ENCODE results near the gene PTPRG.

Gene PTPRG

GRCh38 chr3:61919371-61919770, 358.0 kb downstream of the PTPRG start:
- no peaks in the 10 kb centered on the region; the same call in 1 of the 2 replicates for H3K27me3 ChIP-seq (replicated peaks; ENCODE audit: control insufficient read depth, insufficient read depth, low read length)
- no peak for DNase-seq (ENCODE audit: extremely low read depth, insufficient read length)
- no peaks in the 10 kb centered on the region for H3K36me3 ChIP-seq (ENCODE audit: control insufficient read depth, insufficient read depth, low read length)
- TF ChIP-seq CTCF (IDR thresholded peaks at IDR 0.05; ENCODE audit: insufficient read depth, low read length, poor library complexity, severe bottlenecking) = no peak
- no peak overlapping the region for H3K4me3 ChIP-seq (replicated peaks; ENCODE audit: low read depth, low read length)

- no peak for TF ChIP-seq CTCF (IDR thresholded peaks at IDR 0.05; ENCODE audit: insufficient read depth, low read length, poor library complexity, severe bottlenecking)
- Histone ChIP-seq H3K4me3 (replicated peaks; ENCODE audit: low read depth, low read length) (no peak overlapping the region), H3K36me3 (ENCODE audit: control insufficient read depth, insufficient read depth, low read length) (no peaks in the 10 kb centered on the region), H3K27me3 (replicated peaks; ENCODE audit: control insufficient read depth, insufficient read depth, low read length) (no peaks in the 10 kb centered on the region)
- DNase-seq (ENCODE audit: extremely low read depth, insufficient read length) = no peak
Measured at GRCh38 chr3:61922118-61922517, 360.7 kb downstream of the PTPRG start.

- DNase-seq (ENCODE audit: extremely low read depth, insufficient read length) = no peak
- Histone ChIP-seq H3K36me3 (ENCODE audit: control insufficient read depth, insufficient read depth, low read length) (no peaks in the 10 kb centered on the region), H3K27me3 (replicated peaks; ENCODE audit: control insufficient read depth, insufficient read depth, low read length) (no peaks in the 10 kb centered on the region), H3K4me3 (replicated peaks; ENCODE audit: low read depth, low read length) (no peak overlapping the region)
- TF ChIP-seq CTCF (IDR thresholded peaks at IDR 0.05; ENCODE audit: insufficient read depth, low read length, poor library complexity, severe bottlenecking) = no peak
Measured at GRCh38 chr3:61924090-61924735, 362.8 kb downstream of the PTPRG start.

- Histone ChIP-seq H3K36me3 (ENCODE audit: control insufficient read depth, insufficient read depth, low read length) (no peaks in the 10 kb centered on the region), H3K4me3 (replicated peaks; ENCODE audit: low read depth, low read length) (no peak overlapping the region), H3K27me3 (replicated peaks; ENCODE audit: control insufficient read depth, insufficient read depth, low read length) (no peaks in the 10 kb centered on the region)
- no peak for TF ChIP-seq CTCF (IDR thresholded peaks at IDR 0.05; ENCODE audit: insufficient read depth, low read length, poor library complexity, severe bottlenecking)
- no peak for DNase-seq (ENCODE audit: extremely low read depth, insufficient read length)
Measured at GRCh38 chr3:61924991-61925390, 363.6 kb downstream of the PTPRG start.

- TF ChIP-seq CTCF (IDR thresholded peaks at IDR 0.05; ENCODE audit: insufficient read depth, low read length, poor library complexity, severe bottlenecking) = no peak
- H3K4me3 ChIP-seq (replicated peaks; ENCODE audit: low read depth, low read length) = no peak overlapping the region
- no peaks in the 10 kb centered on the region for H3K27me3 ChIP-seq (replicated peaks; ENCODE audit: control insufficient read depth, insufficient read depth, low read length)
- no peak for DNase-seq (ENCODE audit: extremely low read depth, insufficient read length)
- H3K36me3 ChIP-seq (ENCODE audit: control insufficient read depth, insufficient read depth, low read length) = no peaks in the 10 kb centered on the region
Measured at GRCh38 chr3:61925721-61926120, 364.4 kb downstream of the PTPRG start.

GRCh38 chr3:61926923-61927322, 365.6 kb downstream of the PTPRG start:
- no peaks in the 10 kb centered on the region for H3K27me3 ChIP-seq (replicated peaks; ENCODE audit: control insufficient read depth, insufficient read depth, low read length)
- no peak for TF ChIP-seq CTCF (IDR thresholded peaks at IDR 0.05; ENCODE audit: insufficient read depth, low read length, poor library complexity, severe bottlenecking)
- H3K36me3 ChIP-seq (ENCODE audit: control insufficient read depth, insufficient read depth, low read length) = no peaks in the 10 kb centered on the region
- no peak for DNase-seq (ENCODE audit: extremely low read depth, insufficient read length)
- H3K4me3 ChIP-seq (replicated peaks; ENCODE audit: low read depth, low read length) = no peak overlapping the region
